Forelimb muscle (tissue), 1 donor: ENCODE results near the gene S1PR5. TPM values are rescaled to one million over a fixed set of nuclear protein-coding genes. Genes with fewer than 3 reads are reported as not detected.
"Not testable (repeated sequence)": the region's sequence is repeated elsewhere in the genome, so short reads cannot be mapped to it uniquely, and the experiment has no call there.

Source experiments
- DNase-seq: peaks from one replicate; pipeline ENCODE4 v3.0.0-alpha.2; 2013; ENCODE audit warnings: low read depth
- polyA plus RNA-seq: library from polyadenylated mRNA; unstranded; fragments of 120-200 nt; gene quantifications from one replicate; pipeline ENCODE4 v1.2.1, GENCODE V29; 2013; ENCODE audit not compliant: insufficient read length

The S1PR5 gene
- polyA plus RNA-seq: 1.1 TPM

- DNase-seq: no peak
Observed at GRCh38 chr19:10517361-10517759, at the start of gene S1PR5. Gene S1PR5 (minus strand): TSS chr19:10517447. CDS start chr19:10515011, 2,436 bp downstream.

GRCh38 chr19:10566658-10567410 is 49.6 kb upstream of the S1PR5 start:
- DNase-seq: no peak

- no peak for DNase-seq
Observed at GRCh38 chr19:10566408-10566657, 49.1 kb upstream of the S1PR5 start.

- peak; percentile 91 for DNase-seq
Observed at GRCh38 chr19:10565567-10566407, 48.5 kb upstream of the S1PR5 start, which contains the start of gene KRI1. Gene KRI1 (minus strand): TSS chr19:10566010. CDS start chr19:10565999, 11 bp downstream.

GRCh38 chr19:10565028-10565566 is 47.9 kb upstream of the S1PR5 start:
- DNase-seq: no peak

GRCh38 chr19:10562609-10563008 is 45.4 kb upstream of the S1PR5 start:
- no peak for DNase-seq

- no peak for DNase-seq
Observed at GRCh38 chr19:10560154-10560553, 42.9 kb upstream of the S1PR5 start.

- no peak for DNase-seq
Observed at GRCh38 chr19:10557603-10558197, 40.5 kb upstream of the S1PR5 start.

- no peak for DNase-seq
Observed at GRCh38 chr19:10555610-10555973, 38.3 kb upstream of the S1PR5 start.

GRCh38 chr19:10554760-10555609 is 37.7 kb upstream of the S1PR5 start:
- DNase-seq: no peak

GRCh38 chr19:10553943-10554381 is 36.7 kb upstream of the S1PR5 start:
- DNase-seq: no peak

GRCh38 chr19:10553087-10553667 is 35.9 kb upstream of the S1PR5 start:
- DNase-seq: no peak

- DNase-seq: no peak
Observed at GRCh38 chr19:10552510-10553053, 35.3 kb upstream of the S1PR5 start.

- DNase-seq: no peak
Observed at GRCh38 chr19:10551698-10552301, 34.6 kb upstream of the S1PR5 start.

- not testable (repeated sequence) for DNase-seq
Observed at GRCh38 chr19:10551006-10551405, 33.8 kb upstream of the S1PR5 start.

GRCh38 chr19:10550336-10550735 is 33.1 kb upstream of the S1PR5 start:
- DNase-seq: no peak

- DNase-seq: no peak
Observed at GRCh38 chr19:10549733-10550132, 32.5 kb upstream of the S1PR5 start.

GRCh38 chr19:10548746-10549276 is 31.6 kb upstream of the S1PR5 start:
- no peak for DNase-seq

GRCh38 chr19:10546817-10547216 is 29.6 kb upstream of the S1PR5 start:
- no peak for DNase-seq

GRCh38 chr19:10544753-10545251 is 27.6 kb upstream of the S1PR5 start:
- no peak for DNase-seq
